Activated CD8-positive, alpha-beta memory T cell treated with anti-CD3 and anti-CD28 coated beads, Interleukin-2, amount 50 U/mL, for 24 hours (primary cell): ENCODE measurements around the gene SETBP1.

ENCODE experiments used
- DNase-seq: peaks from one replicate; pipeline ENCODE4 v3.0.0-alpha.2; 2020; ENCODE audit errors: extremely low read depth

Gene SETBP1

GRCh38 chr18:44937960-44938719 lies 257.5 kb downstream of the SETBP1 start:
- no peak for DNase-seq

GRCh38 chr18:44938720-44939665 lies 258.3 kb downstream of the SETBP1 start:
- DNase-seq: no peak

- no peak for DNase-seq
Observed at GRCh38 chr18:44941516-44941915, 260.8 kb downstream of the SETBP1 start.

GRCh38 chr18:44942073-44942472 lies 261.4 kb downstream of the SETBP1 start:
- DNase-seq: no peak

- no peak for DNase-seq
Observed at GRCh38 chr18:44943311-44943881, 262.7 kb downstream of the SETBP1 start.

DNA sequence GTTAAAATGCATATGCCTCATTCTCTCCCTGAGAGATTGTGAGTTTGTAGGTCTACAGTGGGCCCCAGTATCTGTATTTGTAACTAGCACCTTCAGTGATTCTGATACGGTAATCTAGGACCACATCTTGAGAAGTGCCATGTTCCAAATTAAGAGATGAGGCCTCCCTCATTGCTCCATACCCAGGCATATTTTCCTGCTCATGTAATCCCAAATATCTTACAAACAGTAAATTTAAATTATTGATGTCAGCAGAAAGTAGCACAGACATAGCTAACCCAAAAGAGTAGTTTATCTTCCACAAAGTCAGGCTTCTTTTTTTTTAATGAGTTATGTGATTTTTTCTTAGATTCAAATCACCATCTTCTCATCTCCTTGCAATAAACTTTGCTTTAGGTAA lies 263.8 kb downstream of the SETBP1 start:
- no peak for DNase-seq

DNA sequence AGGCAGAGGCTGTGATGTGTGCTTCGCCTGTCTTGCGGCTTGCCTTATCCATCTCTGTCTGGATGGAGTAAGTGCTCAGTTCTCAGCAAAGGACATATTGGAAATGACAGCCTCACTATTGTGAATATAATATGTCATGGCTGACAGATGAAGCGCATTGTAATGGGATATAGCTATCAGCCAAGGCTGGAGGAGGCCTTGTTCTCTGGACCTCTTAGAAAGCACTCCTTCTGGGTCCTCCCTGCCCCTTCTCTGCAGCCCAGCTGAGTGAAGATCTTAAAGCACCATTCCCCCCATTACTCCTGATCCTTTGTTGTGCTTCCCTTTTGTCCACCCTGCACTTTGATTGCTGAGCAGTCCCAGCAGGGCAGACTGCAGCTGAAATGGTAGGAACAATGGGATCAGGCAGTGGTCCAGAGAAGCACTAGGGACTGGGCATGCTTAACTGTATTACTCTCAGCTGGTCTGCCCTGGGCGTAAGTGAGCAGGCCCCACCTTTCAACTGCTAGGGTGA lies 265.3 kb downstream of the SETBP1 start:
- DNase-seq: no peak

DNA sequence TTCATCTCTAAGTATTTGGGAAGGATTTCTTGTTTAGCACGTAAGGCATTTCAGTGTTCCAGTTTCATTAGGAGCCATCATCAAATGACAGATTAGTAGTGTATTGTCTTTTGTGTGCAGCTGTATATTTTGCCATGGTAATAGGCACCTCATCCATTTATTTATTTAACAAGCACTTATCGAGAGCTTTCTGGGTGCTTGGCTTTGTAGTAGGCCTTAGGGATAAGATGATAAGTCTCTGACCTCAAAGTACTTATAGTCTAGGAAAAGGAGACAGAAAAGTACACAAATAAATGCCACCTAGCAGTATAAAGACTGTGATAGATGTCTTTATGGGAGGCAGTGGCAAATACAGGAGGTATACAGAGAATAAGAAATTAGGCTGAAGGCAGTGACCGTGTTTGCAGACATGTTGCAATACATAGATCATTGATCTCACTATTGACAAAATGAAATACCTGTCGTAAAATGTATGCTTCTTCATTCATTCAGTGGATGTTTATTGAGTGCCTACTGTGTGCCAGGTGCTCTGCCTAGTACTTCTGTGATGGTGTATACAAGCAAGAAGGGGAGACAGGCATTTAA lies 265.9 kb downstream of the SETBP1 start:
- no peak for DNase-seq

DNA sequence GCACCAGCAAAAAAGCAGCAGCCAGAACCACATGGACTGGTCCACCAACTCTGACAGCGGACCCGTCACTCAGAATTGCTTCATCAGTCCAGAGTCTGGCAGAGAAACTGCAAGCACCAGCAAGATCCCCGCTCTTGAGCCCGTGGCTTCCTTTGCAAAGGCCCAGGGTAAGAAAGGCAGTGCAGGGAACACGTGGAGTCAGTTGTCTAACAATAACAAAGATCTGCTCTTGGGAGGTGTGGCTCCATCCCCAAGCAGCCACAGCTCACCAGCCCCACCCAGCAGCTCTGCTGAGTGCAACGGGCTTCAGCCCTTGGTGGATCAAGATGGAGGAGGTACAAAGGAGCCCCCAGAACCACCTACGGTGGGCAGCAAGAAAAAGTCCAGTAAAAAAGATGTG lies 269.3 kb downstream of the SETBP1 start:
- no peak for DNase-seq

DNA sequence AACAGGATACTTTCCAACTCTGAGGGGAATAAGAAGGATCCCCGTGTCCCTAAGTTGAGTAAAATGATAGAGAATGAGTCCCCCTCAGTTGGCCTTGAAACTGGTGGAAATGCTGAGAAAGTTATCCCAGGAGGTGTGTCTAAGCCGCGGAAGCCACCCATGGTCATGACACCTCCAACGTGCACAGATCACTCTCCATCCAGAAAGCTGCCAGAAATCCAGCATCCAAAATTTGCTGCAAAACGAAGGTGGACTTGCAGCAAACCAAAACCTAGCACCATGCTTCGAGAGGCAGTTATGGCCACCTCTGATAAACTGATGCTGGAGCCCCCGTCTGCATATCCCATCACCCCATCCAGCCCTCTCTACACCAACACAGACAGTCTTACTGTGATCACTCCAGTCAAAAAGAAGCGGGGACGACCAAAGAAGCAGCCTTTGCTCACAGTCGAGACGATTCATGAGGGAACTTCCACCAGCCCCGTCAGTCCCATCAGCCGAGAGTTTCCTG lies 270.1 kb downstream of the SETBP1 start:
- DNase-seq: no peak

- DNase-seq: no peak
Observed at GRCh38 chr18:44951748-44952147, 271.1 kb downstream of the SETBP1 start.

DNA sequence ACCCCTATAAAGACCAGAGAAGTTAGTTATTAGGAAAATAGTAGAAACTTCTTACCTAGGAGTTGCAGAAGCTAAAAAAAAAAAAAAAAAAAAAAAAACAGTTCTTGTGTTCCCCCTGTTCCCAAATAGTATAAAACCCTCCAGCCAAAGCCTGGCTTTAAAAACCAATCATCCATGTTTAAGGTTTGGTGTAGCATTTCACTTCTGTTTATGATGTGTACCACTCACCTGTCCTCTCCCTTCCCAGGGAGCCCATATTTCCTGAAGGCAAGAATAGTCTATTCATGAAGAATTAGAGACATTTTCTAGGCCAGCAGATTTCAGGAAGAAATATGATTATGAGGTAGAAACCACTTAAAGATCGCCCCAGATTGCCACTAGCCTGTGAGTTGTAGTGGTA lies 273.6 kb downstream of the SETBP1 start:
- no peak for DNase-seq

- DNase-seq: no peak
Observed at GRCh38 chr18:44955825-44956224, 275.1 kb downstream of the SETBP1 start.

- no peak for DNase-seq
Observed at GRCh38 chr18:44957025-44957424, 276.3 kb downstream of the SETBP1 start.

DNA sequence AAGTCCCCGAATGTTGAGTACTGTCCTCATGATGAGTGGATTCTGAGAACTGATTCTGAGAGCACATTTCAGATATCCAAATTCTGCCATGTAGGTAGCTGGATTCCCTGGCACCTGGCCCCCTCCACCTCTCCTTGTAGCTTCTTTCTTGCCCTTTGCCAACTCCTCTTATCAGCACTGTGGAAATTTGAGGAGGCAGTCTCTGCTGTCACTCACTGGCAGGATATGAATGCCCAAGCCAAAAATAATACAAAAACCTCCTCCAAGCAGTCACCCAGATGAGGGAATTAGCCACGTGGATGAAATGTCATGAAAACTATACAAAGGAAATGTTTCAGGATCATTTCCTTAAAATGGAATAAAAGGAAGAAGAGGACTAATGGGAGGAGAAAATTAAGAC lies 276.8 kb downstream of the SETBP1 start:
- DNase-seq: no peak

DNA sequence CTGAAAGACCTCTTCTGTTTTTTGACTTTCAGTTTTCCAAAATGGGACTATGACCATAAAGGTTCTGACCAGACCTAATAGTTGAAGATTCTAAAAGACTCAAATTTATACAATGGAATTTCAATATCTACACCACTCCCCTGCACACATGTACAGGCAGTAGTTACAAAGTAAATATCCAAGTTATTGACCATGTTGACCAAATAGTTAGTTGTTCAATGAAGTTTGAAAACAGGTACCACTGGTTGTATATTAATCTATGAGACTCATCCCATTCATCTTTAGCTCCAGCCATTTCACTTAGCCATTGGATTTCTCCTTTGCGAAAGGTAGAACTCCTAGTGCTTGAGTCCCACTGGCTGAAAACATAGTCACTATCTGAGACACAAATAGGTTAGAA lies 277.4 kb downstream of the SETBP1 start:
- no peak for DNase-seq

- DNase-seq: no peak
Observed at GRCh38 chr18:44958455-44958854, 277.8 kb downstream of the SETBP1 start.

DNA sequence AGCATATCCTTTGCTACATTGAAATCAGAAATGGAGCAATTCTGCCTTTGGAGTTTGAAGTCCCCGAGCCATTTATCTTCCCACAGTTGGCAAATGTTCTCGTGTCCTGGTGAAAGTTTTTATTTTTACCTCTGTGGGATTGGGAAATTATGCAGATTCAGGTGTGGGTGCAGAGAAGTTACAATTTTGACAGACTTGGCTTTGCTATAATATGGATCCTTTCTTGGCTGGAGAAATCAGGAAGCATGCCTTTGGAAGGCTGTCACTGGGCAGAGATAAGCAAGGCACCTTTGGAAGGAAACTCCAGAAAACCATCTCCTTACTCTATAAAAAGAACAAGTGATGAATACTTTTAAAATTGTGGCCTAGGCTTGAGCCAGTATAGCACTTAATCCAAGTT lies 278.3 kb downstream of the SETBP1 start:
- DNase-seq: no peak

DNA sequence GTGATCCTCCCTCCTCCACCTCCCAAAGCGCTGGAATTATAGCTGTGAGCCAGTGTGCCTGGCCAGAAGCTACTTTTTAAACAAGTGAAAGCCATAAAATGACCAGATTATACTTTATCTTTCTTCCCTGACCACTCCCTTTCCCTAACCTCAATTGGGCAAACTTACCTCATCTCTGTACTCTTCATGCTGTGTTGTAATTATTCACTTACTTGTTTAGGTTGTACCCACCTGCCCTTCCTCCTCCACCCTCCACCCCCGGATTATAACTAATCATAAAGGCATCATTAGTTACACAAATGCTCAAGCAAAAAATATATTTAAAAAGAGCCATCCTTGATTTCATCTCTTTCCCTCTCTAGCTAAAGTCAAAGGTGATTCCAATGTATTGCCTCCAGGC lies 279.9 kb downstream of the SETBP1 start:
- no peak for DNase-seq

DNA sequence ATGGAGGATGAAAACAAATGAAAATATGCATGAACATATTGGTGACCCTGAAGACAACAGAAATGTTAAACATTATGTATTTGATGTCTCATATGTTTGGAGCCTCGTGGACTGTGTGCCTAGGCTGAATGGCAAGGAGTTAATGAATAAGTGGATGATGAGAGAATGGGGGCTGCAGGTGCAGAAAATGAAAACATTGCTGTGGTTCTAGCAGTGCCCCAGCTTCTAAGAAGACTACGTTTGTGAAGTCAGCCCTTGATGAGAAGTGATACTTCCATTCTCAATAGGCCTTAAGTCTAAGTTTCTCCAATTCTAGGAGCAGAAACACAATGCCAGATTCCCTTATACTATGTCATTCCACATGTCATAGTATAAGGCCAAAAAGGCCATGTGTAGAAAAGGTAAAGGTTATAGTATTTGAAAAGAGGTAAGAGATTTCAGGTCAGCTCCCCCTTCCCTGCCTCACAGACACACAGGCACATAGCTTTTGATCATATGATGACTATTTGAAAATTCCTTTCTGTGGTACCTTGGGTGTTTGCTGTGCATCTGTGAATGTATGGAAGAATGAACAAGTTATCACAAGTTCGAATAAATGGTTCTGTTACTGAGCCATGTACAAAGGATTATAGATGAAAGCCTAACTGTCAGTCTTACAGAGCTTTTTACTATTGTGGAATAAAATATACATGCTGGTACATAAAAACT lies 280.8 kb downstream of the SETBP1 start:
- DNase-seq: no peak

DNA sequence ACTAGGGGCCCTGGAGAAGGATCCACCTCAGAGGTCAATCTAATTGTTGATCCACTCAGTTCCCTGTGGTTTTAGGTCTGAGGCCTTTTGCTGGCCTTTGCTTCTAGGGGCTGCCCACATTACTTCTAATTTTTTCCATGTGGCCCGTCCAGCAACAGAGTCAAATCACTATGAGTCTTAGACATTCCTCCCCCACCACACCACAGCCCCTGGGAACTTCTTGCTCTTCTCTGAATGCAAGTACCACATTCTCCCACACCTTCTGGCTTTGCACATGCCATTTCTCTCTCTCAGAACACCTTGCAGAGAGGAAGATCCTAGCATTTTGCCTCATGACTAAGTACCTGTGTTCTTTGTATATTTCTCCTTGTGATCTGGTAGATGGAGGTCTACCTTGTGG lies 286.9 kb downstream of the SETBP1 start:
- no peak for DNase-seq
